GM12864 (cell line): ENCODE data around the gene HIBADH.

Source experiments
- DNase-seq: peaks from one replicate; pipeline ENCODE4 v3.0.0-alpha.2; 2011; ENCODE audit warnings: low read depth
- H3K4me3 ChIP-seq: 2 replicates; pipeline ENCODE4 v1.5.1; 2011; ENCODE audit warnings: mild to moderate bottlenecking, low read depth, low read length, control low read depth
- CTCF ChIP-seq: IDR thresholded peaks from 2 replicates; pipeline ENCODE4 v1.5.1; 2011; ENCODE audit warnings: low read depth, mild to moderate bottlenecking, moderate library complexity, low read length, control low read depth, inconsistent platforms; ENCODE audit errors: missing control alignments

Gene HIBADH

GRCh38 chr7:27670177-27670576, 7.5 kb upstream of the HIBADH start:
- no peak for TF ChIP-seq CTCF
- H3K4me3 ChIP-seq: no peak overlapping the region
- DNase-seq: no peak

GRCh38 chr7:27665531-27665930, 2.8 kb upstream of the HIBADH start:
- TF ChIP-seq CTCF: no peak
- no peak for DNase-seq
- no peak overlapping the region for H3K4me3 ChIP-seq

- DNase-seq: no peak
- no peak overlapping the region for H3K4me3 ChIP-seq
Measured at GRCh38 chr7:27663989-27664331, 1.3 kb upstream of the HIBADH start.

GRCh38 chr7:27661811-27662489, 733 bp downstream of the HIBADH start:
- H3K4me3 ChIP-seq: peak overlapping the region; percentile 79
- DNase-seq: peak; percentile 2
- no peak for TF ChIP-seq CTCF

More at GRCh38 chr7:27663989-27664331, 1.3 kb upstream of the HIBADH start:
- no peak for TF ChIP-seq CTCF

GRCh38 chr7:27656724-27657123, 6.0 kb downstream of the HIBADH start:
- DNase-seq: no peak
- no peak overlapping the region for H3K4me3 ChIP-seq
- TF ChIP-seq CTCF: no peak

- H3K4me3 ChIP-seq: no peak overlapping the region
- no peak for TF ChIP-seq CTCF
- no peak for DNase-seq
Measured at GRCh38 chr7:27655184-27655583, 7.5 kb downstream of the HIBADH start.

- DNase-seq: no peak
- no peak for TF ChIP-seq CTCF
- H3K4me3 ChIP-seq: no peak overlapping the region
Measured at GRCh38 chr7:27652518-27652917, 10.2 kb downstream of the HIBADH start.
